ENCODE results near the gene LMO1.

LMO1 gene

GRCh38 chr11:8203414-8203715 is 60.3 kb downstream of the LMO1 start:
- DNase-seq = no peak

GRCh38 chr11:8202516-8203413 is 60.9 kb downstream of the LMO1 start:
- DNase-seq = no peak

GRCh38 chr11:8201644-8202365 is 61.9 kb downstream of the LMO1 start:
- DNase-seq = no peak

GRCh38 chr11:8199676-8200075 is 64.0 kb downstream of the LMO1 start:
- no peak for DNase-seq

- no peak for DNase-seq
Observed at GRCh38 chr11:8196749-8197148, 66.9 kb downstream of the LMO1 start.

- DNase-seq = no peak
Observed at GRCh38 chr11:8194956-8195355, 68.7 kb downstream of the LMO1 start.

GRCh38 chr11:8192896-8193209 is 70.8 kb downstream of the LMO1 start:
- no peak for DNase-seq

- peak; percentile 40 for DNase-seq
Observed at GRCh38 chr11:8192016-8192895, 71.4 kb downstream of the LMO1 start.

- DNase-seq = no peak
Observed at GRCh38 chr11:8190431-8190830, 73.2 kb downstream of the LMO1 start.

GRCh38 chr11:8186429-8186828 is 77.2 kb downstream of the LMO1 start:
- no peak for DNase-seq

GRCh38 chr11:8183111-8183510 is 80.6 kb downstream of the LMO1 start:
- no peak for DNase-seq

GRCh38 chr11:8180469-8180868 is 83.2 kb downstream of the LMO1 start:
- no peak for DNase-seq

GRCh38 chr11:8178297-8178696 is 85.4 kb downstream of the LMO1 start:
- DNase-seq = no peak

- no peak for DNase-seq
Observed at GRCh38 chr11:8177136-8177535, 86.5 kb downstream of the LMO1 start.

Measured in activated CD4-positive, CD25-positive, alpha-beta regulatory T cell treated with anti-CD3 and anti-CD28 coated beads, Interleukin-2, amount 50 U/mL, for 72 hours (primary cell).